PC-3 (cell line): Measurements from ENCODE around the gene RING1. TPM values are rescaled to one million over a fixed set of nuclear protein-coding genes. Genes with fewer than 3 reads are reported as not detected.

Source experiments
- ATAC-seq: fragments of 200-7000 bp; cut with Tn5 transposase; 2 replicates; pipeline ENCODE4 v1.9.1; 2020; ENCODE audit warnings: mild to moderate bottlenecking, moderate library complexity
- BruUV-seq: library from RNA; stranded (reverse); fragments of 400-500 nt; replicated peaks from 2 replicates; lab custom pipeline; 2021; lab: Mats Ljungman, UMichigan
- CTCF ChIA-PET: fragments of 300-600 bp; sonication (Branson Sonifier 250); formaldehyde crosslinking; loops from one replicate; lab custom pipeline; 2022; ENCODE audit warnings: antibody characterized with exemption; lab: Charles Lee
- POLR2A ChIA-PET: fragments of 300-600 bp; sonication (Branson Sonifier 250); formaldehyde crosslinking; loops from one replicate; lab custom pipeline; 2022; ENCODE audit warnings: antibody characterized with exemption; ENCODE audit not compliant: unreplicated experiment; lab: Charles Lee
- DNase-seq: peaks from one replicate; pipeline ENCODE4 v3.0.0-alpha.2; 2015
- H2AFZ ChIP-seq: fragments of 300-600 bp; sonication (generic); 2 replicates; pipeline ENCODE4 v1.6.0; 2016; ENCODE audit warnings: antibody characterized with exemption, low read length
- H3F3A ChIP-seq: fragments of 300-600 bp; sonication (generic); one replicate; pipeline ENCODE4 v1.6.0; 2017; ENCODE audit warnings: antibody characterized with exemption, low read length, control low read depth, mild to moderate bottlenecking; ENCODE audit not compliant: unreplicated experiment
- H3K27ac ChIP-seq: fragments of 300-600 bp; sonication (generic); 2 replicates; pipeline ENCODE4 v1.5.1; 2016; ENCODE audit warnings: mild to moderate bottlenecking, low read length
- H3K27me3 ChIP-seq: fragments of 300-600 bp; sonication (generic); 2 replicates; pipeline ENCODE4 v1.6.1; 2016; ENCODE audit warnings: low read length, mixed read lengths
- H3K36me3 ChIP-seq: fragments of 300-600 bp; sonication (generic); 2 replicates; pipeline ENCODE4 v1.6.1; 2016; ENCODE audit warnings: low read depth, mixed run types, low read length, mixed read lengths
- H3K4me1 ChIP-seq: fragments of 300-600 bp; sonication (generic); 2 replicates; pipeline ENCODE4 v1.5.1; 2016; ENCODE audit warnings: low read length; ENCODE audit not compliant: insufficient read depth
- H3K4me2 ChIP-seq: fragments of 300-600 bp; sonication (generic); 2 replicates; pipeline ENCODE4 v1.6.0; 2016; ENCODE audit warnings: low read length
- H3K4me3 ChIP-seq: fragments of 300-600 bp; sonication (generic); 2 replicates; pipeline ENCODE4 v1.5.1; 2016; ENCODE audit warnings: mild to moderate bottlenecking, low read length, mixed read lengths
- H3K79me2 ChIP-seq: fragments of 300-600 bp; sonication (generic); 2 replicates; pipeline ENCODE4 v1.6.1; 2017; ENCODE audit warnings: low read length, mixed read lengths
- H3K9ac ChIP-seq: fragments of 300-600 bp; sonication (generic); 2 replicates; pipeline ENCODE4 v1.6.0; 2016; ENCODE audit warnings: mild to moderate bottlenecking, low read length
- H3K9me2 ChIP-seq: fragments of 300-600 bp; sonication (generic); replicated peaks from 2 replicates; pipeline ENCODE4 v1.6.1; 2016; ENCODE audit warnings: mixed run types, low read length, mixed read lengths
- H3K9me3 ChIP-seq: fragments of 300-600 bp; sonication (generic); 2 replicates; pipeline ENCODE4 v1.6.1; 2016; ENCODE audit warnings: low read length, mixed read lengths
- H4K20me1 ChIP-seq: fragments of 300-600 bp; sonication (generic); 2 replicates; pipeline ENCODE4 v1.6.1; 2016; ENCODE audit warnings: low read length, mixed read lengths
- CTCF ChIP-seq: fragments of 300-600 bp; sonication (generic); conservative IDR thresholded peaks from 2 replicates; pipeline ENCODE4 v1.5.1; 2017; ENCODE audit warnings: antibody characterized with exemption, low read depth, mild to moderate bottlenecking, low read length
- EZH2 ChIP-seq: fragments of 300-600 bp; sonication (generic); IDR thresholded peaks from one replicate; pipeline ENCODE4 v1.6.1; 2017; ENCODE audit warnings: antibody characterized with exemption, mild to moderate bottlenecking, low read length; ENCODE audit not compliant: unreplicated experiment
- EZH2phosphoT487 ChIP-seq: fragments of 300-600 bp; sonication (generic); IDR thresholded peaks from 2 replicates; pipeline ENCODE4 v1.6.1; 2018; ENCODE audit warnings: mild to moderate bottlenecking, antibody characterized with exemption, low read length, borderline replicate concordance
- intact Hi-C: fragments of 100-400 bp; cut with micrococcal nuclease; formaldehyde crosslinking; loops from 2 replicates; pipeline ENCODE4 v1.9.0; 2023
- total RNA-seq: library from RNA; depleted of rRNA; stranded (reverse); fragments of >200 nt; gene quantifications from 2 replicates; pipeline ENCODE4 v1.2.3, GENCODE V29; 2014

Gene RING1
- total RNA-seq, 1 experiment from 2014 or later: 23.3 TPM

DNA sequence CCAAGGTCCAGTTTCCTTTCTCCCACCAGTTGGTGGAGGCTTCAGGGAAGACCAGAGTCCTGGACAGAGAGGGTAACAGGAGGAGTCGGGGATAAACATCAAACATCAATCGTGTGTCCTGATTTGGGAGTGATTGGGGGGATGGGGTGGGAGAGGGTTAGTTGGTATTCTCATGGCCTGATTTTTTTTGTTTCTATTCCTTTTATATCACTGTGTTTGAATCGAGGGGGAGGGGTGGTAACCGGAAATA is 4.2 kb upstream of the RING1 start:
- no peaks in the 10 kb centered on the region for H4K20me1 ChIP-seq
- H3K27ac ChIP-seq: no peak overlapping the region
- ATAC-seq (no peak), DNase-seq (no peak)
- BruUV-seq: no TSS peak
- ChIA-PET POLR2A (no interaction called here), CTCF (no interaction called here)
- H3K9ac ChIP-seq: no peak overlapping the region
- H3K27me3 ChIP-seq: no peaks in the 10 kb centered on the region
- intact Hi-C loops: loop anchor here (10.0 kb wide), 2 partner anchors 71 to 211 kb away; partner anchors contain the start of genes B3GALT4, CUTA, PHF1 and RPS18
- peak overlapping the region; percentile 17; the same call in 1 of the 2 replicates for H3K4me2 ChIP-seq
- H3K9me2 ChIP-seq: no peaks in the 10 kb centered on the region
- no peaks in the 10 kb centered on the region for H3F3A ChIP-seq
- H3K79me2 ChIP-seq: peaks cover 53% of the 10 kb centered on the region
- no peak overlapping the region for H3K4me3 ChIP-seq
- H2AFZ ChIP-seq: no peak overlapping the region
- no peaks in the 10 kb centered on the region for H3K9me3 ChIP-seq
- peaks cover 52% of the 10 kb centered on the region for H3K4me1 ChIP-seq
- peaks cover 21% of the 10 kb centered on the region for H3K36me3 ChIP-seq
- no peak for TF ChIP-seq EZH2phosphoT487
- TF ChIP-seq CTCF: no peak
- TF ChIP-seq EZH2: no peak

DNA sequence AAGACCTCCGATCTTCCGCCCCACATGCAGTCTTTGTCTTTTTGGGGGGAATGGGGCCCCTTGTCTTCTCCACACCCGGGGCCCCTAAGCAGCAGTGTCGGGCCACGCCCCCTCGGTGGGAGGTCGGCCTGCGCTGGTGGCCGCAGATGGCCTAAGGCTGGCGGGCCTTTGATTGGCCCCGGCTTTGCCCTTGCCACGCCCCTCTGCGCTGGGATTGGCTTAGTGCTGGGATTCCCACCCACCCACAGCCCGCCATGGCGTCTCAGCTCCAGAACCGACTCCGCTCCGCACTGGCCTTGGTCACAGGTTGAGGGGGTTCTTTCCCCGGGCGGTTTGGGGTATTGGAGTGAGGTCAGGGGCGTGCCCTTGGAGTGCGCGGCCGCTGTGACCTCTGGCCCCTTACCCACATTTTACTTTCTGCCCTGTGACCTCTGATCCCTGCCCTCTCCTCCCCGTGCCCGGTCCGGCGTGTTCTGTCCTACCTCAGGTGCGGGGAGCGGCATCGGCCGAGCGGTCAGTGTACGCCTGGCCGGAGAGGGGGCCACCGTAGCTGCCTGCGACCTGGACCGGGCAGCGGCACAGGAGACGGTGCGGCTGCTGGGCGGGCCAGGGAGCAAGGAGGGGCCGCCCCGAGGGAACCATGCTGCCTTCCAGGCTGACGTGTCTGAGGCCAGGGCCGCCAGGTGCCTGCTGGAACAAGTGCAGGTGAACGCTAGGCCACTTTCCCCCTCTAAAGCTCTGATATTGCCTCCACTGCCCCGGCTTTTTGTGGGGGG is 3.7 kb upstream of the RING1 start, which contains the start of gene HSD17B8:
Gene HSD17B8, plus strand, starts transcription at position 241 of the 776 bp plus-strand sequence. Its CDS starts 14 bp downstream, at position 255.
- BruUV-seq: no TSS peak
- Histone ChIP-seq H3K9me3 (no peaks in the 10 kb centered on the region), H3K27me3 (no peaks in the 10 kb centered on the region), H3K4me2 (peak within 1 kb of the TSS; percentile 100), H3K4me3 (peak within 1 kb of the TSS; percentile 46), H4K20me1 (no peaks in the 10 kb centered on the region), H3K79me2 (peaks cover 48% of the 10 kb centered on the region), H3K9me2 (no peaks in the 10 kb centered on the region), H3K4me1 (peaks cover 54% of the 10 kb centered on the region), H3K9ac (peak within 1 kb of the TSS; percentile 31), H3K27ac (peak within 1 kb of the TSS; percentile 84), H3F3A (no peaks in the 10 kb centered on the region), H2AFZ (no peak within 1 kb of the TSS), H3K36me3 (peaks cover 21% of the 10 kb centered on the region)
- ATAC-seq (peak; percentile 30), DNase-seq (peak; percentile 42)
- ChIA-PET CTCF (no interaction called here), POLR2A (interaction anchor here (0.7 kb wide), 1 partner anchor 44 kb away, joined by 6 read pairs; no protein-coding TSS in a partner anchor)
- intact Hi-C loops: loop anchor here (10.0 kb wide), 2 partner anchors 70 to 210 kb away; partner anchors contain the start of genes B3GALT4, CUTA, PHF1 and RPS18
- TF ChIP-seq EZH2 (no peak), EZH2phosphoT487 (no peak), CTCF (no peak)
